HG02943 (cell line): ENCODE data around the gene WWC2.
"Not testable (repeated sequence)": the region's sequence is repeated elsewhere in the genome, so short reads cannot be mapped to it uniquely, and the experiment has no call there.

Experiments used
- ATAC-seq: cut with Tn5 transposase; IDR thresholded peaks from one replicate; pipeline ENCODE4 v1.9.1; 2021; ENCODE audit warnings: mild to moderate bottlenecking, low read depth, moderate library complexity; ENCODE audit not compliant: unreplicated experiment

The WWC2 gene

DNA sequence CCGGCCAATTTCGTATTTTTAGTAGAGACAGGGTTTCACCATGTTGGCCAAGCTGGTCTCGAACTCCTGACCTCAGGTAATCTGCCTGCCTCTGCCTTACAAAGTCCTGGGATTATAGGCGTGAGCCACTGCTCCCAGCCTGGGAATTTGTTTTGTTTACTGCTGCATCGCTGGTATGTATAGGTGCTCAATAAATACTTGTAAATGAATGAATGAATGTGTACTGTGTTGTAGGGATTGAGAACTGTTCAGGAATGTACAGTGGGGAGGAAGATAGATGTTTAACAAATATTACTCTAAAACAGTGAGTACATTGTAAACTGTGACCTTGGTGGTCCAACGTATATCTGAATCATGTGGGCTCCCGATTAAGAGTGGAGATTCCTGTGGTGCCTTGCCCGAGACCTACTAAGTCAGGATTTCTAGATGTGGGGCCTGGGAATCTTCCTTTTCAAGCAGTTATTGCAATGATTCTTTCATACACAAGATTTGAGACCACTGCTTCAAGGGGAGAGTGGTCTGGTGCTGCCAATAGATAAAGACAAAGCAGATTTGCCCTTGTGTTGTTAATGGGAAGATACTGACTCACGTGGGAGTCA, 41.0 kb downstream of the WWC2 start:
- no peak for ATAC-seq

DNA sequence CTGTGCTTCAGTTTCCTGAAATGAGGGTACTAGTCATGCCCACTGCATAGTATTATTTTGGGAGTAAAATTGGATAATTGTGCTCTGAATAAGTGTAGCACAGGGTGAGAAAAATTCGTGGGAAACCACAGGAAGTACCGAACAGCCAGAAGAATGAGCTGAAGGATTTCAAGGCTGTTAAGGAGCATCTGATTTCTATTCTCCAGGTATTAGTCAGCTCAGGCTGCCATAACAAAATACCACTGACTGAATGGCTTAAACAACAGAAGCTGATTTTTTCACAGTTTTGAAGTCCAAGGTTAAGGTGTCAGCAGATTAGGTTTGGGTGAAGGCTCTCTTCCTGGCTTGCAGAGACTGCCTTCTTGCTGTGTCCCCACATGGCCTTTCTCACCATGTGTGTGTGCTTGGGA, 41.9 kb downstream of the WWC2 start:
- ATAC-seq = no peak

GRCh38 chr4:183141997-183142396, 42.9 kb downstream of the WWC2 start:
- no peak for ATAC-seq

DNA sequence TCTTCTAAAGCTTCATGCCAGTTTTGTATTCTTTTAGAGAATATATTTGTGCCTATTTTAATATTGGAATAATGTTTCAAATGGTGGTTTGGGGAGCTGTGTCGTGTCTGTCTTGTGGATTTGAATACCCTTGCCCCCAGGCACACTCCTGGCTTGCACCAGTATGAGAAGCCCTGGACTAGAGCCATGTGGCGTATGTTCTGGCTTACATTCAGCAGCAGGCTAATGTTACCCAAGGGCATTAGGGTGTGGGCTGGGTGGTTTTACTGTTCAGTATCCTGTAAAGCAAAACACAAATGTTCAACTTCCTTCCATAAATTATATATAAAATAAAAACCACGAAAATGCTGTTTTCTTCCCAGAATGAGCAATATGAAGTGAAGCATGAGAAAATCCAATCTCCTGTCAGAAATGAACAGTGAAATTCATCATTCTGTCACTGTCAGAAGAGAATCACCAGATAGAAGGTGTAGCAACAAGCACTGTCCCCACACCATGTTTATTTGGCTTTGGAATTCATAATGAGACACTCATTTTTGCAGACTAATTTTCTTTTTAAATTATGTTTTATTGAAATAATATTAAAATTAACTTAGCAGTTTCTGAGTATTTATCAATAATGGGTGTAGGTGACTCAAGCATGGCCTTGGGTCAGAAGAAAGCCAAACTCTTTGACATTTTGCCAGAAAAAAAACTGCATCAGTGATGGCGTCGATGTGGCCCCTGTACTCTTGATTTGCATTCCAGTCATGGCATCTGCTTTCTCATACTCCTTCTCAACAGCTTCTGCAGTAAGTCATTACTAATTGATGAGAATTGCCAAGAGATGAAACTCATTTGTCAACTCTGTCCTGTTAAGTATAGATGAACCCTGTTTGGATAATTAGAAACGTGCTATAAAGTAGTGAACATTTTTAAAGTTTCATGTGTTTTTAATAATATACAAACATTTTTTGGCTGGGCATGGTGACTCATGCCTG, 43.8 kb downstream of the WWC2 start:
- no peak for ATAC-seq

- ATAC-seq = no peak
Observed at GRCh38 chr4:183144787-183145186, 45.7 kb downstream of the WWC2 start.

GRCh38 chr4:183145773-183146172, 46.7 kb downstream of the WWC2 start:
- no peak for ATAC-seq

- ATAC-seq = no peak
Observed at GRCh38 chr4:183146478-183146877, 47.4 kb downstream of the WWC2 start.

DNA sequence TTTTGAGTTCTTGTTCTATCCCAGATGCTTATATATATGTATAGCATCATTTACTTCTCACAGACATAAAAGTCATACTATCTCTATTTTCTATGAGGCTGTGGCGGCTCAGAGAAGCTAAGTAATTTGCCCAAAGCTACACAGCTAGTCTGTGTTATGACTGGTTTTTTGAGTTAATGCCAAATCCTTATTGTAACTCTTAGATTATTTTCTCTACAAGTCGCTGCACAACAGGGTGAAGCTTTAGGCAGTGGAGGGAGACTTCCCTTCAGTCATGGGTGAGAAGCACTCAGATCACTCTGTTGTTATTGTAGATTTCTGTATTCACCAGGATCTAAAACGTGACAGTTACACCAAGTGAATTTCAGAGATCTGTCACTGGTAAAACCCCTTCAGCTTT, 48.1 kb downstream of the WWC2 start:
- no peak for ATAC-seq

DNA sequence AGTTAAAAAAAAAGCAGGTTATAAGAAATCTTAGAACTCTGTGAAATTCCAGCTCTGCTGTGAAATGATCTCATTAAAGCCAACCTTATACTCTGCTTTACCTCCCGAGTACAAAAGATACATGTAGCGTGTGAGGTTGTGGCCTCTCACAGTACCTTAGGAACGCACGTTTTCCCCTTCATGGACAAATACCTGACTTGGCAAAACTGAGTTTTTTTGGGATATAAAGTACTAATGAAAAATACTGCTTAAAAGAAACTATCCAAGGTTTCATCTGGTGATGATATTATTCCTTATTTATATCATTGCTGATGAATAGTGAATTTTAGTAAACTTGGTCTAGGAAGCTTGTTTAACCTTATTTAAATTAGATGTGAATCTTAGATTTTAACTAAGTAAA, 48.9 kb downstream of the WWC2 start:
- no peak for ATAC-seq

GRCh38 chr4:183149616-183150539, 50.8 kb downstream of the WWC2 start:
- no peak for ATAC-seq

DNA sequence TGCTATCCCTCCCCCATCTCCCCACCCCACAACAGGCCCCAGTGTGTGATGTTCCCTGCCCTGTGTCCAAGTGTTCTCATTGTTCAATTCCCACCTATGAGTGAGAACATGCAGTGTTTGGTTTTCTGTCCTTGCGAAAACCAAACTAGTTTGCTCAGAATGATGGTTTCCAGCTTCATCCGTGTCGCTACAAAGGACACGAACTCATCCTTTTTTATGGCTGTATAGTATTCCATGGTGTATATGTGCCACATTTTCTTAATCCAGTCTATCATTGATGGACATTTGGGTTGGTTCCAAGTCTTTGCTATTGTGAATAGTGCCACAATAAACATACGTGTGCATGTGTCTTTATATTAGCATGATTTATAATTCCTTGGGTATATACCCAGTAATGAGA, 51.6 kb downstream of the WWC2 start:
- ATAC-seq = not testable (repeated sequence)

DNA sequence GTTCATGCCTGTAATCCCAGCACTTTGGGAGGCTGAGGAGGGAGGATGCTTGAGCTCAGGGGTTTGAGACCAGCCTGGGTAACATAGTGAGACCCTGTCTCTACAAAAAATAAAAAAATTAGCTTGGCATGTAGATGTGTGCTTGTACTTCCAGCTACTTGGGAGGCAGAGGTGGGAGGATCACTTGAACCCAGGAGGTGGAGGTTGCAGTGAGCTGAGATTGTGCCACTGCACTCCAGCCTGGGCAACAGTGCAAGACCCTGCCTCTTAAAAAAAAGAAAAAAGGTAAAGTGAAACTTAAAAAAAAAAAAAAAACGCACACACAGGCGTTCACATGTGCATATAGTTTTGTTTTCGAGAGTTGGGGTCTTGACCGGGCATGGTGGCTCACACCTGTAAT, 53.2 kb downstream of the WWC2 start:
- ATAC-seq = not testable (repeated sequence)

DNA sequence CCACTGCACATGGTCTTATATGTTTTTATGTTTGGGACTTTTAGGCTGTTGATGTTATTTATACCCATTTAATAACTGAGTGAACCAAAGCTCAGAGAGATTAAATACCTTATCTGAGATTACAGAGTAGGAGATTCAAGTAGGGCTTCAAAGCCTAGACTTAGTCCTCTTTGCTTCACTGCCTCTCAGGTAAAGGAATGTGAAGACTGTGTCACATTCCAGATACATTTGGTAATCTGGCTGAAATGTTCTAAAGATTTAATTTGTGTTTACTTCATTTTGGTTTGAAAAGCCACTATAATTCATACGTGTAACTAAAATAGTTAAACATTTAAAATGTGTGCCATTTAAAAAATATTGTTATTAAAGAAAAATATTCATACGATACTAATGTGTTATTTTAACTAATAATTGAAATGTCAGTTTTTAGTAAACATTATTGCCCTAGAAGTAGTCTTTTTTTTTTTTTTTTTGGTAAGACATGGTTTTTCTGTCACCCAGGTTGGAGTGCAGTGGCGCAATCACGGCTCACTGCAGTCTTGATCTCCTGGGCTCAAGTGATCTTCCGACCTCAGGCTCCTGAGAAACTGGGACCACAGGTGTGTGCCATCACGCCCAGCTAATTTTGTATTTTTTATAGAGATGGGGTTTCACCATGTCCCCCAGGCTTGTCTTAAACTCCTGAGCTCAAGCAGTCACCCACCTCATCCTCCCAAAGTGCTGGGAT, 54.3 kb downstream of the WWC2 start:
- no peak for ATAC-seq

DNA sequence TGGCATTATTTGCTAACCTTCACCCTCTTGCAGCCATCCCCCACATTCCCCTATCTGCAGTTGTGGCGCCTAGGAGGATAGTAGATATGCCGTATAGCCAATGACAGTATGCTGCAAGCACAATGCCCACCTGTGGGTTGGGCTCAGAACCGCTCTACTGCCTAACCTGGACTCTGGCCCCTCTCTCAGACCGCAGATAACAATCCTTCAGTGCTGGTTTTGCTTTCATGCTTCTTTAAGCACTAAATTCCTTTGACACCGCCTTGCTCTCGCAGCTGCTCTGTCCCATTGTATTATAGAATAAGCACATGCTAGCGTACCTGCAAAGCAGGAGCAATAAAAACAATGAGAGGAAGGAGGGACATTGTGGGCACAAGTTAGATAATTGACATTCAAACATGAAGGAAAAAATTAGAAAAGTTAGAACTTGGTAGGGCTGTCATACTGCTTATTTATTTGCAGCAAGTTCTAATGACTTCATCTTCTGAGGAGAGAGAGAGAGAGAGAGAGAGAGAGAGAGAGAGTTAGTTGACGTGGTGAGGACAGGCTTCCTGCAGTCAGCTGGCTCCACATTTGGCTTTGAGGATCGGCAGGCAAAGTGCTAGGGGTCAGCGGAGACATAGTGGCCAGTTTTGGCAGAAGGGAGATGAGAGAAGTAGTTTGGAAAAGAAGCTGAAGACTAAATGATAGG, 55.8 kb downstream of the WWC2 start:
- no peak for ATAC-seq

- no peak for ATAC-seq
Observed at GRCh38 chr4:183155450-183156184, 56.6 kb downstream of the WWC2 start.

GRCh38 chr4:183157215-183157614, 58.2 kb downstream of the WWC2 start:
- ATAC-seq = no peak

DNA sequence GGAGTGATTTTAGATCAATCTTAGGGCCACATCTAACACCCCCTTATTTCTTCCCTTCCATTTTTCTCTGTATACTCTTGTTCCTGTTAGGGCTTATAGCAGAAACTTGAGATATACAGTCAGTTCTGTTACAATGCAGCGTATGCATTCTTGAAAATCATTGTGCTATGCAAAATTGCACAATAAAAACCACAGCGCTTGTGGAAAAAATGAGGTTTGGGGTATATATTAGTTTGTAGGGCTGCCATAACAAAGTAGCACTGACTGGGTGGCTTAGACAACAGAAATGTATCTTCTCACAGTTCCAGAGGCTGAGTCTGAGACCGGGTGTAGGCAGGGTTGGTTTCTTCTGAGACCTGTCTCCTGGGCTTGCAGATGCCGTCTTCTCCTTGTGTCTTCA, 59.0 kb downstream of the WWC2 start:
- ATAC-seq = no peak

GRCh38 chr4:183161630-183162029, 62.6 kb downstream of the WWC2 start:
- no peak for ATAC-seq

GRCh38 chr4:183163135-183163534, 64.1 kb downstream of the WWC2 start:
- ATAC-seq = no peak
